ENCODE measurements around the gene PEX10.

The PEX10 gene

GRCh38 chr1:2363847-2364513 lies 48.4 kb downstream of the PEX10 start:
- in situ Hi-C loops (cut with HindIII; ENCODE audit: low sequenced_read_pairs) = no loop called here
- no peak overlapping the region for H3K4me3 ChIP-seq (ENCODE audit: low read depth, low read length)
- no peak for TF ChIP-seq CTCF (IDR thresholded peaks at IDR 0.05; ENCODE audit: low read depth, low read length)
- DNase-seq (ENCODE audit: low read depth, low spot score) = no peak

DNA sequence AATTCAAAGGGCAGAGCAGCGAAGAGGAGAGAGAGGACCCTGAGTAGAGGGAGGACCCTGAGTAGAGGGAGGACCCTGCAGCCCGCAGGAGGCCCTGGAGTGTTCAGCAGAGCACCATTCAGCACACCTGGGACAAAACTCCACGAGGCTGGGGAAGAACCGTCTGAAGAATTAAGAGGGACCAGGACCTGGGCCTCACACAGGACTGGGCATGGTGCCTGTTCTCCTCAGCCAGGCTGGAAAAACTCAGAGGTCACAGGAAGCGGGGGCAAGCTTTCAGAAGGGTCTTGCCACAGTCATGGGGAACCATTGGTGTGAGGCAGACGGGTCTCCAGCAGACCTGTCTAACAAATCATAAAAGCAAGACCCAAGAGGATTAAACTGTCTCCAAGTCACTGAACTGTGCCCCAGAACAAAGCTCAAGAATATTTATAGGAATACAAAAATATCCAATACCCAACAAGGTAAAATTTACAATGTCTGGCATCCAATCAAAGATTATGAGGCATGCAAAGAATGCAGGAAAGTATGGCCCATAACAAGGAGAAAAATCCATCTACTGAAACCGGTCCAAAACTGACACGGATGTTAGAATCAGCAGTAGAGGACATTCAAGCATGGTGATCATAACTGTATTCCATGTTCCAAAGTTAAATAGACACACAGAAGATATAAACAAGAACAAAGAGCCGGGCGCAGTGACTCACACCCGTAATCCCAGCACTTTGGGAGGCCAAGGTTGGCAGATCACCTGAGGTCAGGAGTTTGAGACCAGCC lies 51.6 kb downstream of the PEX10 start:
- DNase-seq (ENCODE audit: low read depth, low spot score) = no peak
- in situ Hi-C loops (cut with HindIII; ENCODE audit: low sequenced_read_pairs) = no loop called here
- no peak for TF ChIP-seq CTCF (IDR thresholded peaks at IDR 0.05; ENCODE audit: low read depth, low read length)
- no peak overlapping the region for H3K4me3 ChIP-seq (ENCODE audit: low read depth, low read length)

DNA sequence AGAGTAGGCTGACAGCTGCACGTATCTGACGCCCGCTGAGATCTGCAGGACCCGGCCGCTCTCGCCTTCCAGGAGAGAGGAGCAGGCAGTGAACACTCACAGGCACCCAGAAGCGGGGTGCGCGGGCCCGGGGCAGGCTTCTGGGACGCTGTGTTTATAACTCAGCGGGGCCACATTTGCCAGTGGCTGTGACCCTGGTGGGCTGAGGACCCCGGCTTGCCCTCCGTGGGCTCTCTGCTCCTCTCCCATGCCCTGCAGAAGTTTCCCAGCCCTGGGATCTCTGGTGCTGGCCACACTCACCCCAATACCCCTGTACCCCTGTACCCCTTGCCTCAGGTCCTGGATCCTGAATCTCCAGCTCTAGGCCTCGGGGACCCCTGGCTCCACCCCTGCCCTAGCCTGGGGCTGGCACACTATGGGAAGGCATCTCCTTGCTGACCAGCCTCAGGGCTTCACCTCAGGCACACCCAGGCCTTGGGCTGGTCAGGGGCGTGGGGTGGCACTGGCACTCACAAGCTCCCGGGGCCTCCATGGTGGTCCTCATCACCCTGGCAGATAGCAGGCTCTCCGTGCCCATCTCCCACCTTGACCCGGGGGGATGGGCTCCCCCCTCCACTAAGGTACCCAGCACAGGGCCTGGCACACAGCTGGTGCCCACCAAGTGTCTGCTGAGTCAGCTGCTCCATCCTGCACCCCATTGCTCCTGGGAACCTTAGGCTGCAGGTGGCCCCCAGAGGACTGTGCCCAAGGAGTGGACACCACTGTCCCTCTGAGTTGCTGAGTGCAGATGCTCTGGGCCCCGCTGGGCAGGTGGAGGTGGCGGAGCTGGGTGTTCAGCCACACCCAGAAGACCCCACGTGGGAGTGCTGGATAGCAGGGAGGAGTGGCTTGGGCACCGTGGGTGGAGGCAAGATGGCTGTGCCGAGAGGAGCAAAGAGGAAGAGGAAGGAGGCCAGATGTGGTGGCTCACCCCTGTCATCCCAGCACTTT lies 53.4 kb downstream of the PEX10 start:
- no peak for TF ChIP-seq CTCF (IDR thresholded peaks at IDR 0.05; ENCODE audit: low read depth, low read length)
- in situ Hi-C loops (cut with HindIII; ENCODE audit: low sequenced_read_pairs) = no loop called here
- DNase-seq (ENCODE audit: low read depth, low spot score) = no peak
- no peak overlapping the region for H3K4me3 ChIP-seq (ENCODE audit: low read depth, low read length)

GRCh38 chr1:2358072-2358471 lies 54.3 kb downstream of the PEX10 start:
- TF ChIP-seq CTCF (IDR thresholded peaks at IDR 0.05; ENCODE audit: low read depth, low read length) = no peak

DNA sequence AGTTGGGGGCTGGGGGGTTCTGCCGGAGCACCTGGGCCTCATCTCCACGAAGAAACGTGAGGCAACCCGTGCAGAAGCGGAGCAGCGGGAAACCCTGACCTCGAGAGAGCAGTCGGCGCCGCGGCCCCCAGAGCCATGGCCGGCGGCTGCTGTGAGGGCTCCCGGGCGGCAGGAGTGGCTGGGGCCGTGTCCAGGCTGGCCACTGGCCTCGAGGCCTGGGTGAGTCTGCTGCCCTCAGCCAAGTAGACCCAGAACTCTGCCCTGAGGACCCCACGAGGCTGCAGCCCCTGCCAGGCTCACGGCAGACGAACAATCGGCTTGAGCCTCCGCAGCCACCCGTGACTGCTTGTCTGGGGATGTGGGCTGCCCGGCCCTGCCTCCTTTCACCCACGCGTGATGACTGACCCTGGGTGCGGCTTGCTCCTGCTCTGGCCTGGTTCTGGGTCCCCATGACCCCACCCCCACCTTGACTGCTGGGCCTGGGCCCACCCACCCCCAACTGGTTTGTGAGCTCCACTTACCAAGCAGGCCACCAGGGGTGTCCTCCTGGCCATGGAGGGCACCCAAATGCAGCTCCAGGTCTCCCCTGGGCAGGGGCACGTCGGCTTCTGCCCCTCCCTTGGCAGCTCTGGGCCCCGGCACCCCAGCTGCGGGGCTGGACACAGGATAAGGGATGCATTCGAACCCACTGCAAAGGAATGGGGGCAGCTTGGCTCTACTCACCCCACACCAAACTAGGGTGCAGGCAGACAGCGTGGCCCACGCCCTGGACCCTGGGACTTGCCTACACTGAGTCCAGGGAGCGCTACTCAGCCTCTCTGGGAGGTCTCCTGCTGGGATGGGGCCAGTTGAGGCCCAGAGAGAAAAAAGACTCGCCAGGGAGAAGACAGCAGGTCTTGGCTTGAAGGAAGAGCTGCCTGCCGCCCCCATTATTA lies 55.2 kb downstream of the PEX10 start:
- in situ Hi-C loops (cut with HindIII; ENCODE audit: low sequenced_read_pairs) = no loop called here
- H3K4me3 ChIP-seq (ENCODE audit: low read depth, low read length) = no peak overlapping the region
- no peak for TF ChIP-seq CTCF (IDR thresholded peaks at IDR 0.05; ENCODE audit: low read depth, low read length)
- no peak for DNase-seq (ENCODE audit: low read depth, low spot score)

More at GRCh38 chr1:2358072-2358471, 54.3 kb downstream of the PEX10 start:
- in situ Hi-C loops (cut with HindIII; ENCODE audit: low sequenced_read_pairs) = no loop called here
- DNase-seq (ENCODE audit: low read depth, low spot score) = no peak
- no peak overlapping the region for H3K4me3 ChIP-seq (ENCODE audit: low read depth, low read length)
